Esophagus muscularis mucosa (tissue), 4 donors: ENCODE results near the gene MBTD1.

Source experiments
- EP300 ChIP-seq: sonication (generic); formaldehyde crosslinking; IDR thresholded peaks from one replicate; pipeline ENCODE4 v1.6.1; 2017; ENCODE audit warnings: antibody characterized with exemption
- POLR2A ChIP-seq: fragments of 450-650 bp; IDR thresholded peaks from one replicate; pipeline ENCODE4 v1.6.1; 2017; ENCODE audit warnings: antibody characterized with exemption, moderate library complexity, mild to moderate bottlenecking, low read depth
- POLR2AphosphoS5 ChIP-seq, 2 donors: sonication (generic); formaldehyde crosslinking; IDR thresholded peaks; one replicate each; pipeline ENCODE4 v1.6.1; 2017; ENCODE audit warnings: antibody characterized with exemption in 2 of 2
- TF ChIP-seq, protein P1 (sequence below), 3 experiments: fragments of 200-600 bp in 2 of 3; fragments of 450-650 bp in 1 of 3; sonication (generic) in 2 of 3; IDR thresholded peaks; one replicate each; pipeline ENCODE4 v1.5.1; 2017 to 2019; ENCODE audit warnings: antibody characterized with exemption in 3 of 3, mild to moderate bottlenecking in 2 of 3, moderate library complexity in 1 of 3

DNA sequence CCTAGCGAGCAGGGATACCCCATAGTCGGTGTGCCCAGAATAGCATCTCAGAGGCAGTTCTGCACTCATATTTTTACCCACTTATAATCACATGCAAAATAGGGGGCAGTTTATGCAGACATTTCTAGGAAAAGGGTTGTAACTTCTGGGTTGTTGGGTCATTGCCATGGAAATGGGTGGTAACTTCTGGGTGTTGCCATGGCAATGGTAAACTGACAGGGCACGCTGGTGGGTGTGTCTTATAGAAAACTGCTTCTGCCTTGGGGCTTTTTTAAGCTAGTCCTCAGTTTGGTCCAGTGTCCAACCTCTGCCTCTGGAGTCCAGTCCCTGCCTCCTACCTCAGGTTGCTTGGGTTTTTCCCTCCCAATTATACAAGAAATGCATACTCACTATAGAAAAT is 131.8 kb downstream of the MBTD1 start:
- TF ChIP-seq, protein P1, sequence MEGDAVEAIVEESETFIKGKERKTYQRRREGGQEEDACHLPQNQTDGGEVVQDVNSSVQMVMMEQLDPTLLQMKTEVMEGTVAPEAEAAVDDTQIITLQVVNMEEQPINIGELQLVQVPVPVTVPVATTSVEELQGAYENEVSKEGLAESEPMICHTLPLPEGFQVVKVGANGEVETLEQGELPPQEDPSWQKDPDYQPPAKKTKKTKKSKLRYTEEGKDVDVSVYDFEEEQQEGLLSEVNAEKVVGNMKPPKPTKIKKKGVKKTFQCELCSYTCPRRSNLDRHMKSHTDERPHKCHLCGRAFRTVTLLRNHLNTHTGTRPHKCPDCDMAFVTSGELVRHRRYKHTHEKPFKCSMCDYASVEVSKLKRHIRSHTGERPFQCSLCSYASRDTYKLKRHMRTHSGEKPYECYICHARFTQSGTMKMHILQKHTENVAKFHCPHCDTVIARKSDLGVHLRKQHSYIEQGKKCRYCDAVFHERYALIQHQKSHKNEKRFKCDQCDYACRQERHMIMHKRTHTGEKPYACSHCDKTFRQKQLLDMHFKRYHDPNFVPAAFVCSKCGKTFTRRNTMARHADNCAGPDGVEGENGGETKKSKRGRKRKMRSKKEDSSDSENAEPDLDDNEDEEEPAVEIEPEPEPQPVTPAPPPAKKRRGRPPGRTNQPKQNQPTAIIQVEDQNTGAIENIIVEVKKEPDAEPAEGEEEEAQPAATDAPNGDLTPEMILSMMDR (IDR thresholded peaks at IDR 0.05): no peak
- TF ChIP-seq EP300 (no peak), POLR2AphosphoS5 (IDR thresholded peaks at IDR 0.05) (no peak), POLR2A (no peak)
